HG03039 (cell line): ENCODE measurements around the gene LIF.
"Not testable (repeated sequence)": the region's sequence is repeated elsewhere in the genome, so short reads cannot be mapped to it uniquely, and the experiment has no call there.

Experiments
- ATAC-seq: cut with Tn5 transposase; IDR thresholded peaks from one replicate; pipeline ENCODE4 v1.9.1; 2021; ENCODE audit warnings: mild to moderate bottlenecking, moderate library complexity; ENCODE audit not compliant: unreplicated experiment

LIF gene

GRCh38 chr22:30228509-30229359 lies 17.8 kb downstream of the LIF start:
- ATAC-seq, result no peak

GRCh38 chr22:30227438-30228228 lies 18.9 kb downstream of the LIF start:
- ATAC-seq, result no peak

GRCh38 chr22:30226192-30226832 lies 20.2 kb downstream of the LIF start:
- no peak for ATAC-seq

GRCh38 chr22:30225220-30225927 lies 21.2 kb downstream of the LIF start:
- ATAC-seq, result no peak

- no peak for ATAC-seq
These were observed 22.2 kb downstream of the LIF start for GRCh38 chr22:30224161-30224857.

GRCh38 chr22:30223303-30223702 lies 23.3 kb downstream of the LIF start:
- ATAC-seq, result no peak

GRCh38 chr22:30222321-30222720 lies 24.2 kb downstream of the LIF start:
- no peak for ATAC-seq

- no peak for ATAC-seq
These were observed 25.2 kb downstream of the LIF start for GRCh38 chr22:30221121-30221992.

- ATAC-seq, result no peak
These were observed 26.1 kb downstream of the LIF start for GRCh38 chr22:30220338-30221012.

- no peak for ATAC-seq
These were observed 26.8 kb downstream of the LIF start for GRCh38 chr22:30219668-30220278.

GRCh38 chr22:30219049-30219654 lies 27.4 kb downstream of the LIF start:
- no peak for ATAC-seq

- no peak for ATAC-seq
These were observed 28.6 kb downstream of the LIF start for GRCh38 chr22:30217698-30218560.

- ATAC-seq, result no peak
These were observed 29.8 kb downstream of the LIF start for GRCh38 chr22:30216710-30217109.

- ATAC-seq, result not testable (repeated sequence)
These were observed 30.3 kb downstream of the LIF start for GRCh38 chr22:30216272-30216671.

GRCh38 chr22:30214703-30215407 lies 31.7 kb downstream of the LIF start:
- no peak for ATAC-seq

- ATAC-seq, result no peak
These were observed 33.5 kb downstream of the LIF start for GRCh38 chr22:30212996-30213441.
